Measurements from ENCODE around the gene RALGPS1. TPM values are rescaled to one million over a fixed set of nuclear protein-coding genes. Genes with fewer than 3 reads are reported as not detected.

The RALGPS1 gene
- total and polyA plus RNA-seq, 4 experiments from 2014 or later: 0.84 to 10.3 (median 5.8) TPM

DNA sequence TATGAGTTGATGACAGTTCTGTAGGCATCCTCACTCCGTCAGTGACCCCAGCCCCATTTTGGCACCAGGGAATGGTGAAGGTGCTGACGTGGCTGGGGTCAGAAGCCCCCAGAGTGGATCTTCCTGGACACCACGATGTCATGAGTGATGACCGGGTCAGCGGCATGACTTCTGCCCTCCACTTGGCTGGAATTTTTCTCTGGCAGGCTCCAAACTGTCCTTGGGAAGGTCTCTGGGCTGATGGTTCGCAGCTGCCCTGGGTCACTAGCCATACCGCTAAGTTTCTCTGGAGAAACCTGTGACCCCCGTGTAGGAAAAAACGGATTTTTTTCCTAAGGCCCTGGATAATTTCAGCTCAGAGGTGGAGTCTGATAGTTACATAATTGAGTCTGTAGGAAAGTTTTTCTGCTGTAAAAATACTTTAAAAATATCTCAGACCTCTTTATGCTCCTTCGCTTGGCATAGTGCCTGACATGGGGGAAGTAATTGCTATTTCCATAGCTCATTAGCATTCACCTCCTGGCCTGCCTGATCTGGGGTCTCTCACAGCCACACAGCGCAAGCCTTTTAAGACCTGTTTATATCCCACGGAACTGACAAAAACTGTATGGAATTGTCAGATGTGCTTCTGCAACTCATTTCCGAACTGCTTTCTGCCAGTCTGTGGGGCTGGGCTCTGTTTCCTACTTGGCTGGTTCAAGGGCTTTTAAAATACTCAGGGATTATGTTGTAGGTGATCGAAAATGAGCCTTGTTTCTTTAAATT, 138.7 kb downstream of the RALGPS1 start:
- intact Hi-C loops (cut with micrococcal nuclease): no loop called here
- peaks cover 16% of the 10 kb centered on the region for H3K4me1 ChIP-seq (ENCODE audit: insufficient read depth, low read length)
- no peak overlapping the region for H3K27ac ChIP-seq (ENCODE audit: low read depth, low read length)
- no peaks in the 10 kb centered on the region for H3K9me3 ChIP-seq (ENCODE audit: control insufficient read depth in 1 of 2, low read length in 2 of 2)
- Mint-ChIP-seq H3K4me1 (peaks cover 13 to 31% (median 21%) of the 10 kb centered on the region in 4 donors), H3K4me3 (no peak overlapping the region), H3K9me3 (no peaks in the 10 kb centered on the region), H3K27ac (peak overlapping the region in 1 of 7 donors; percentile 6), H3K27me3 (no peaks in the 10 kb centered on the region), H3K36me3 (peaks cover 2 to 9% of the 10 kb centered on the region in 2 donors)
- ChIA-PET CTCF (ENCODE audit: partially characterized antibody) (no interaction called here), POLR2A (ENCODE audit: partially characterized antibody) (no interaction called here)
- no peak overlapping the region for H3K4me3 ChIP-seq (ENCODE audit: low read length in 2 of 2)
- H3K27me3 ChIP-seq (ENCODE audit: insufficient read depth, low read length): no peaks in the 10 kb centered on the region
- DNase-seq: no peak
- H3K36me3 ChIP-seq (ENCODE audit: insufficient read depth, low read length): no peaks in the 10 kb centered on the region

DNA sequence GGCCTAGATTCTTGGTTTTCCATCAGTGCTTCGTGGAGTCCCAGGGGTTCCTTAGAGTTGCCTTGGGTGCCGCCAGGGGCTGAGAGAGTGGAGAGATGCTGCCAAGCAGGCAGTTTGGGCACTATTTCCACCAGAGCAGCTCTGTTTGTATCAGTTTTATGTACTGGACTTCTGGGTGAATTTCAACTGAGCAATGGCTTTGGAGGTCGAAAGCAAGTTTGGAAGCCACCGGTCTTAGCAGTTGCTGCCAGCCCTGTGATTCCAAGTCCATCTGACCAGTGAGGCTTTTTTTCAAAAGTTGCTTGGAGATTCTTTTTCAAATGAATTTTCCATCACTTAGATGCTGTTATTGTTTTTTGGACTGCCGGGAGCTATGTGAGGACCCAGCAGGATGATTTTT, 139.4 kb downstream of the RALGPS1 start:
- intact Hi-C loops (cut with micrococcal nuclease): no loop called here
- no peaks in the 10 kb centered on the region for H3K9me3 ChIP-seq (ENCODE audit: control insufficient read depth in 1 of 2, low read length in 2 of 2)
- H3K36me3 Mint-ChIP-seq: peaks cover 2 to 9% of the 10 kb centered on the region in 2 donors
- H3K27ac Mint-ChIP-seq: no peak overlapping the region
- no peak for DNase-seq
- no peak overlapping the region for H3K4me3 Mint-ChIP-seq
- H3K4me1 ChIP-seq (ENCODE audit: insufficient read depth, low read length): peaks cover 9% of the 10 kb centered on the region
- H3K9me3 Mint-ChIP-seq: no peaks in the 10 kb centered on the region
- no peaks in the 10 kb centered on the region for H3K36me3 ChIP-seq (ENCODE audit: insufficient read depth, low read length)
- no peak overlapping the region for H3K27ac ChIP-seq (ENCODE audit: low read depth, low read length)
- H3K4me3 ChIP-seq (ENCODE audit: low read length in 2 of 2): no peak overlapping the region
- H3K27me3 Mint-ChIP-seq: no peaks in the 10 kb centered on the region
- peaks cover 8 to 31% (median 16%) of the 10 kb centered on the region in 4 donors for H3K4me1 Mint-ChIP-seq
- no peaks in the 10 kb centered on the region for H3K27me3 ChIP-seq (ENCODE audit: insufficient read depth, low read length)
- POLR2A ChIA-PET (ENCODE audit: partially characterized antibody): no interaction called here
- CTCF ChIA-PET (ENCODE audit: partially characterized antibody): no interaction called here

DNA sequence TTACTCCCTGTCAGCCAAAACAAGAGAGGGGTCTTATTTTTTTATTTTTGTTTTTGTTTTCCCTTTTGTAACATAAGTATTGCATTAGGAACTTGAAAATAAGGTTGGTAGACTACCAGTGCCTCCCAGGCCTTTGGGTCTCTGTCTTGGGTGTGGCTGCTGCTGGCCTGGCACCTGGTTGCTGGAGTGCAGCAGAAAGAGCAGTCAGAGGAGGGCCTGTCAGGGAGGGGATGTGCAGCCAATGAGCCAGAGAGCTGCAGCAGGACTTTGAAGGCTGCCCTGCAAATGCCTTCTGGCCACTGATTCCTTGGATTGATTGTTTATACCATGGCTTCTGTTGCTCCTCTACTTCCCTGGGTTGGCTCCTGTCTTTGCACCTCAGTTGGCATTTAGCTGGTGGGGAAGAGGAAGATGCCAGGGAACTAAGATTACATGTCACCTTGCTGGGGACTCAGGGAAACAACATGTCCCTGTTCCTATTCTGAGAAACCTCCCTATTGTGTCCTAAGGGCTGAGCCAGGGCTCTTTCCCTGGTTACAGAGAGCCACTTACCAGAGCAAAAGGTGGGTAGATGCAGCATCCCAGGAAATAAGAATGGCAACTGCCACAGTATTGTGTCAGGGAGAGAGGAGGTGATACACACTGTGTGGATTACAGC, 141.3 kb downstream of the RALGPS1 start:
- Histone ChIP-seq H3K9me3 (ENCODE audit: control insufficient read depth in 1 of 2, low read length in 2 of 2) (no peaks in the 10 kb centered on the region), H3K4me1 (ENCODE audit: insufficient read depth, low read length) (no peaks in the 10 kb centered on the region), H3K36me3 (ENCODE audit: insufficient read depth, low read length) (no peaks in the 10 kb centered on the region), H3K4me3 (ENCODE audit: low read length in 2 of 2) (no peak overlapping the region), H3K27ac (ENCODE audit: low read depth, low read length) (no peak overlapping the region), H3K27me3 (ENCODE audit: insufficient read depth, low read length) (no peaks in the 10 kb centered on the region)
- peak overlapping the region in 1 of 7 donors; percentile 36 for H3K27ac Mint-ChIP-seq
- ChIA-PET POLR2A (ENCODE audit: partially characterized antibody) (no interaction called here), CTCF (ENCODE audit: partially characterized antibody) (no interaction called here)
- intact Hi-C loops (cut with micrococcal nuclease): no loop called here
- peaks cover 2 to 6% of the 10 kb centered on the region in 2 donors for H3K36me3 Mint-ChIP-seq
- no peak overlapping the region for H3K4me3 Mint-ChIP-seq
- no peaks in the 10 kb centered on the region for H3K27me3 Mint-ChIP-seq
- peaks cover 4 to 20% (median 8%) of the 10 kb centered on the region in 4 donors for H3K4me1 Mint-ChIP-seq
- DNase-seq: no peak
- H3K9me3 Mint-ChIP-seq: no peaks in the 10 kb centered on the region

DNA sequence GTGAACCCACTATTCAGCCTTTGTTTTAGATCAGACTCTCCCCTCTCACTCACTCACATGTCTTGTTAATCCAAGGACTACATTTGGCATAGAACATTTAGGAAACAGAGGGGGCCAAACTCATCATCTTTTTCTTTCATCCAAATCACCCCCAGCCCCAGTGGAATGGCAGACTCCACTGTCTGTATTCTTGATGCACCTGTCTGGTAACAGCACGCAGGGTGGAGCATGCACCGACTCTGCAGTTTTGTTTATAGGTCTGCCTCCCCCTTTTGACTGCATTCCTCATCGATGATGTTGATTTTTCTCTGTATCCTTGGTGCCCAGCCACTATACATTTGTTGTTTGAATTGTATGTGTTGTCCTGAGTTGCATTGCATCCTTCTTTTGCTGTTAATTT, 141.9 kb downstream of the RALGPS1 start:
- no peak overlapping the region for H3K27ac ChIP-seq (ENCODE audit: low read depth, low read length)
- H3K36me3 Mint-ChIP-seq: peaks cover 2 to 6% of the 10 kb centered on the region in 2 donors
- no peak overlapping the region for H3K4me3 Mint-ChIP-seq
- no peaks in the 10 kb centered on the region for H3K9me3 Mint-ChIP-seq
- H3K36me3 ChIP-seq (ENCODE audit: insufficient read depth, low read length): no peaks in the 10 kb centered on the region
- no peak for DNase-seq
- ChIA-PET POLR2A (ENCODE audit: partially characterized antibody) (interaction anchor here (1.2 kb wide), 1 partner anchor 7 kb away, joined by 4 read pairs; no protein-coding TSS in a partner anchor), CTCF (ENCODE audit: partially characterized antibody) (no interaction called here)
- no peaks in the 10 kb centered on the region for H3K27me3 ChIP-seq (ENCODE audit: insufficient read depth, low read length)
- peaks cover 4 to 14% (median 9%) of the 10 kb centered on the region in 4 donors for H3K4me1 Mint-ChIP-seq
- no peak overlapping the region for H3K4me3 ChIP-seq (ENCODE audit: low read length in 2 of 2)
- H3K27ac Mint-ChIP-seq: peak overlapping the region in 2 of 7 donors; percentile 23 to 24
- H3K27me3 Mint-ChIP-seq: no peaks in the 10 kb centered on the region
- intact Hi-C loops (cut with micrococcal nuclease): no loop called here
- no peaks in the 10 kb centered on the region for H3K4me1 ChIP-seq (ENCODE audit: insufficient read depth, low read length)
- no peaks in the 10 kb centered on the region for H3K9me3 ChIP-seq (ENCODE audit: control insufficient read depth in 1 of 2, low read length in 2 of 2)

DNA sequence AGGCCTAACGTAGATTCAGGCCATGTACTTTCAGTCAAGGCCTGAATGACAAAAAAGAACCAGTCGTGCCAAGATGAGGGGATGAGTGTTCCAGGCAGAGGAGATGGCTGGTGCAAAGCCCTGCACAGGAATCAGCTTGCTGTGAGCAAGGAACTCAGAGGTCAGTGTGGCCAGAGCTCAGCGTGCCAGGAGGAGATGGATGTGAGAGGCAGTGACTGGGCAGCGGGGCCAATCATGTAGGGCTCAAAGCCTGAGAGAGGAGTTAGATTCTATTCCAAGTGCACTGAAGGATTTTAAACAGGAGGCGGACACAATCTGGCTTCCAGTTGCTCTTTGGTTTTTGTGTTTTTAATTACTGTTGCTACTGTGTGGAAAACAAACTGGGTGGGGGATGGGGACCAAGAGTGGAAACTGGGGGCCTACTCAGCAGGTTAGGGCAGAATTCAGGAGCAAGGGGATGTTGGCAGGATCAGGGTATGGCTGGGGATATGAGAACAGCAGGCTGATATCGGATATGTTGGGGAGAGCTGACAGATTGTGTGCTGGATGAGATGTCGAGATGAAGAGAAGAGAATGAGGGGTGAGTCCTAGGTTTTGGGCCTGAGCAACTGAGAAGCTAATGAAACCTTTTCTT, 143.5 kb downstream of the RALGPS1 start:
- Histone ChIP-seq H3K4me3 (ENCODE audit: low read length in 2 of 2) (no peak overlapping the region), H3K27ac (ENCODE audit: low read depth, low read length) (no peak overlapping the region), H3K4me1 (ENCODE audit: insufficient read depth, low read length) (no peaks in the 10 kb centered on the region), H3K36me3 (ENCODE audit: insufficient read depth, low read length) (no peaks in the 10 kb centered on the region), H3K9me3 (ENCODE audit: control insufficient read depth in 1 of 2, low read length in 2 of 2) (no peaks in the 10 kb centered on the region), H3K27me3 (ENCODE audit: insufficient read depth, low read length) (no peaks in the 10 kb centered on the region)
- H3K4me1 Mint-ChIP-seq: peaks cover 4 to 14% (median 10%) of the 10 kb centered on the region in 4 donors
- peaks cover 4 to 6% of the 10 kb centered on the region in 2 donors for H3K36me3 Mint-ChIP-seq
- POLR2A ChIA-PET (ENCODE audit: partially characterized antibody): no interaction called here
- intact Hi-C loops (cut with micrococcal nuclease): no loop called here
- no peak overlapping the region for H3K4me3 Mint-ChIP-seq
- DNase-seq: no peak
- H3K27me3 Mint-ChIP-seq: no peaks in the 10 kb centered on the region
- CTCF ChIA-PET (ENCODE audit: partially characterized antibody): no interaction called here
- H3K27ac Mint-ChIP-seq: peak overlapping the region in 1 of 7 donors; percentile 68
- H3K9me3 Mint-ChIP-seq: no peaks in the 10 kb centered on the region

DNA sequence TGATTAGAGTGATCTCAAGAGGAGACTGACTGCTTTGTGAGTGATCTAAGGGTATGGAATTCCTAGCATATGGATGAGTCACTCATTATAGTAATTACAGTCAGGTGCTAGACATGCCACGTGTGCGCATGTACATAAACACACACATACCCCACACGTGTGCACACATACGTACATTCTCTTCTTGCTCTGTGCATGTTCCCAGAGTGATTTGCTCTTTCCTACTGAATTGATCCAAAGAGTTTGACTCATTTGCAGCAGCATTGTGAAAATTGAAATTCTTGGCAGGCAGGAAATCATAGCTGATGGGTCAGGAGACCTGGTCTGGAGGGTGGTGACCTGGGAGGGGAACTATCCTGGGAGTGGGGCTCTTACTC, 144.1 kb downstream of the RALGPS1 start:
- CTCF ChIA-PET (ENCODE audit: partially characterized antibody): interaction anchor here (1.0 to 1.3 kb wide), 2 partner anchors 10 to 118 kb away, joined by 3 read pairs; no protein-coding TSS in a partner anchor
- no peaks in the 10 kb centered on the region for H3K9me3 Mint-ChIP-seq
- DNase-seq: no peak

DNA sequence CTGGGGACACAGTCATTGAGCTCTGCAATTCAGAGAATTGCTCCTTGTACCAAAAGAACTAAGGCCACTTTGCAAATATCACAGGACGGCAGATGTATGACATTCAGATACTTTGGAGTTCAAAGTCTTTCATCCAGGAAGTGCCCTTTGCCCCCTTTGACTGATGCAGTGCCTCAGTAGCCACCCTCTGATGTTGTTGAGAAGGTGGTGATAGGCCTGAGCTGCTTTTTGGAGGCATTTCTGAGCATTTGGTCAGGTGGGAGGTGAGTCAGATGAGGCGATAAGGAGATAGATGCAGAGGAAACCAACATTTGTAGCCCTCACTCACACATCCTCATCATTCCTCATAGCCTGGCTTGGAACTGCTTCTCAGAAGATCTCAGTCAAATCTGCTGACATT, 144.4 kb downstream of the RALGPS1 start:
- H3K36me3 Mint-ChIP-seq: peaks cover 0 to 1% of the 10 kb centered on the region in 2 donors
- H3K4me1 Mint-ChIP-seq: peaks cover 4 to 14% (median 10%) of the 10 kb centered on the region in 4 donors
- Histone ChIP-seq H3K27ac (ENCODE audit: low read depth, low read length) (no peak overlapping the region), H3K27me3 (ENCODE audit: insufficient read depth, low read length) (no peaks in the 10 kb centered on the region), H3K4me1 (ENCODE audit: insufficient read depth, low read length) (no peaks in the 10 kb centered on the region), H3K4me3 (ENCODE audit: low read length in 2 of 2) (no peak overlapping the region), H3K36me3 (ENCODE audit: insufficient read depth, low read length) (no peaks in the 10 kb centered on the region), H3K9me3 (ENCODE audit: control insufficient read depth in 1 of 2, low read length in 2 of 2) (no peaks in the 10 kb centered on the region)
- POLR2A ChIA-PET (ENCODE audit: partially characterized antibody): no interaction called here
- intact Hi-C loops (cut with micrococcal nuclease): no loop called here
- CTCF ChIA-PET (ENCODE audit: partially characterized antibody): interaction anchor here (1.0 to 1.3 kb wide), 2 partner anchors 10 to 118 kb away, joined by 3 read pairs; no protein-coding TSS in a partner anchor
- DNase-seq: no peak
- no peak overlapping the region for H3K4me3 Mint-ChIP-seq
- no peaks in the 10 kb centered on the region for H3K9me3 Mint-ChIP-seq
- peak overlapping the region in 3 of 7 donors; percentile 20 to 50 (median 24) for H3K27ac Mint-ChIP-seq
- H3K27me3 Mint-ChIP-seq: no peaks in the 10 kb centered on the region

More for the DNA sequence above, 144.1 kb downstream of the RALGPS1 start:
- Mint-ChIP-seq H3K4me1 (peaks cover 4 to 14% (median 10%) of the 10 kb centered on the region in 4 donors), H3K36me3 (peaks cover 3% of the 10 kb centered on the region in 2 donors), H3K27me3 (no peaks in the 10 kb centered on the region), H3K4me3 (no peak overlapping the region), H3K27ac (peak overlapping the region in 3 of 7 donors; percentile 20 to 50 (median 24))
- POLR2A ChIA-PET (ENCODE audit: partially characterized antibody): no interaction called here
- intact Hi-C loops (cut with micrococcal nuclease): no loop called here
- Histone ChIP-seq H3K27me3 (ENCODE audit: insufficient read depth, low read length) (no peaks in the 10 kb centered on the region), H3K9me3 (ENCODE audit: control insufficient read depth in 1 of 2, low read length in 2 of 2) (no peaks in the 10 kb centered on the region), H3K27ac (ENCODE audit: low read depth, low read length) (no peak overlapping the region), H3K4me3 (ENCODE audit: low read length in 2 of 2) (no peak overlapping the region), H3K36me3 (ENCODE audit: insufficient read depth, low read length) (no peaks in the 10 kb centered on the region), H3K4me1 (ENCODE audit: insufficient read depth, low read length) (no peaks in the 10 kb centered on the region)
